ENCODE measurements around the gene ARFGAP3. TPM values are rescaled to one million over a fixed set of nuclear protein-coding genes. Genes with fewer than 3 reads are reported as not detected.
A peak's percentile ranks its signal among the peaks of the same experiment; 100 is the strongest.

Gene ARFGAP3
- total RNA-seq, 1 experiment from 2014 or later = 15.0 TPM

GRCh38 chr22:42780070-42780540 lies 77.0 kb downstream of the ARFGAP3 start:
- H3K4ac ChIP-seq (ENCODE audit: low read depth, low read length) = no peak overlapping the region
- H3K79me2 ChIP-seq (ENCODE audit: insufficient read depth, low read length) = no peaks in the 10 kb centered on the region
- no peak overlapping the region for H3T11ph ChIP-seq (ENCODE audit: low read length)
- no peak overlapping the region for H2BK5ac ChIP-seq (ENCODE audit: insufficient read length, low read length)
- Mint-ChIP-seq H3K4me1 (no peaks in the 10 kb centered on the region), H3K9me3 (no peaks in the 10 kb centered on the region), H3K4me3 (no peak overlapping the region), H3K27ac (no peak overlapping the region), H3K36me3 (ENCODE audit: insufficient read depth in 1 of 3, low read depth in 3 of 3) (no peaks in the 10 kb centered on the region), H3K27me3 (ENCODE audit: low read depth) (peaks cover 5% of the 10 kb centered on the region)
- no peak overlapping the region for H3K18ac ChIP-seq (ENCODE audit: insufficient read length, low read depth, low read length)
- no peak overlapping the region for H3K14ac ChIP-seq (ENCODE audit: insufficient read depth, low read length)
- no peaks in the 10 kb centered on the region for H3K23me2 ChIP-seq (ENCODE audit: insufficient read length, low read depth, low read length, poor library complexity, severe bottlenecking)
- no peak overlapping the region for H2BK12ac ChIP-seq (ENCODE audit: insufficient read length, low read depth, low read length)
- no peak overlapping the region for H3K23ac ChIP-seq (ENCODE audit: insufficient read length, low read depth, low read length)
- H3K56ac ChIP-seq (ENCODE audit: insufficient read length, low read depth, low read length) = no peak overlapping the region
- no peak overlapping the region for H2BK20ac ChIP-seq (ENCODE audit: low read depth, low read length, poor library complexity, severe bottlenecking)
- H4K8ac ChIP-seq (replicated peaks; ENCODE audit: insufficient read length, low read depth, low read length) = no peak overlapping the region
- no peak overlapping the region for H4K5ac ChIP-seq (ENCODE audit: insufficient read length, low read depth, low read length)
- TF ChIP-seq, protein P1, sequence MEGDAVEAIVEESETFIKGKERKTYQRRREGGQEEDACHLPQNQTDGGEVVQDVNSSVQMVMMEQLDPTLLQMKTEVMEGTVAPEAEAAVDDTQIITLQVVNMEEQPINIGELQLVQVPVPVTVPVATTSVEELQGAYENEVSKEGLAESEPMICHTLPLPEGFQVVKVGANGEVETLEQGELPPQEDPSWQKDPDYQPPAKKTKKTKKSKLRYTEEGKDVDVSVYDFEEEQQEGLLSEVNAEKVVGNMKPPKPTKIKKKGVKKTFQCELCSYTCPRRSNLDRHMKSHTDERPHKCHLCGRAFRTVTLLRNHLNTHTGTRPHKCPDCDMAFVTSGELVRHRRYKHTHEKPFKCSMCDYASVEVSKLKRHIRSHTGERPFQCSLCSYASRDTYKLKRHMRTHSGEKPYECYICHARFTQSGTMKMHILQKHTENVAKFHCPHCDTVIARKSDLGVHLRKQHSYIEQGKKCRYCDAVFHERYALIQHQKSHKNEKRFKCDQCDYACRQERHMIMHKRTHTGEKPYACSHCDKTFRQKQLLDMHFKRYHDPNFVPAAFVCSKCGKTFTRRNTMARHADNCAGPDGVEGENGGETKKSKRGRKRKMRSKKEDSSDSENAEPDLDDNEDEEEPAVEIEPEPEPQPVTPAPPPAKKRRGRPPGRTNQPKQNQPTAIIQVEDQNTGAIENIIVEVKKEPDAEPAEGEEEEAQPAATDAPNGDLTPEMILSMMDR (conservative IDR thresholded peaks at IDR 0.05) = peak; percentile 93
- H2BK120ac ChIP-seq (ENCODE audit: low read depth, low read length, poor library complexity, severe bottlenecking) = no peak overlapping the region
- WGBS (ENCODE audit: extremely low coverage, insufficient read length, low lambda C conversion rate) = no CpG with 5 or more reads among the region's 6 CpGs
- H3K9me3 ChIP-seq (ENCODE audit: control insufficient read depth, low read depth, low read length) = no peaks in the 10 kb centered on the region
- DNase-seq = peak; percentile 76
- H3K4me2 ChIP-seq (ENCODE audit: insufficient read depth, insufficient read length, low read length) = no peak overlapping the region
- H2AFZ ChIP-seq (ENCODE audit: low read length) = no peak overlapping the region
- H2BK15ac ChIP-seq (ENCODE audit: low read depth, low read length) = no peak overlapping the region
- H3K9ac ChIP-seq (ENCODE audit: extremely low read depth, insufficient read length, low read length) = no peak overlapping the region
- no peaks in the 10 kb centered on the region for H3K79me1 ChIP-seq (ENCODE audit: insufficient read depth, low read depth, low read length, poor library complexity, severe bottlenecking)
- no peak overlapping the region for H3K27ac ChIP-seq (ENCODE audit: insufficient read length, low read depth, low read length)
- no peaks in the 10 kb centered on the region for H3K4me1 ChIP-seq (ENCODE audit: insufficient read depth, low read length)
- no peak overlapping the region for H2AK5ac ChIP-seq (ENCODE audit: insufficient read length, low read length)
- H4K20me1 ChIP-seq (ENCODE audit: control insufficient read depth, insufficient read depth, insufficient read length) = no peaks in the 10 kb centered on the region
- H4K91ac ChIP-seq (ENCODE audit: insufficient read length, low read depth, low read length) = no peak overlapping the region
- no peaks in the 10 kb centered on the region for H3K27me3 ChIP-seq (ENCODE audit: insufficient read depth, low read length)

All from H9 (cell line).